ENCODE results near the gene PDE6B. TPM values are rescaled to one million over a fixed set of nuclear protein-coding genes. Genes with fewer than 3 reads are reported as not detected.

Gene PDE6B
- total and polyA plus RNA-seq, 2 of the 13 experiments (the other 11 are each of a cell fraction or from before 2014, with no cell fraction given), result 0.38 to 0.40 TPM

DNA sequence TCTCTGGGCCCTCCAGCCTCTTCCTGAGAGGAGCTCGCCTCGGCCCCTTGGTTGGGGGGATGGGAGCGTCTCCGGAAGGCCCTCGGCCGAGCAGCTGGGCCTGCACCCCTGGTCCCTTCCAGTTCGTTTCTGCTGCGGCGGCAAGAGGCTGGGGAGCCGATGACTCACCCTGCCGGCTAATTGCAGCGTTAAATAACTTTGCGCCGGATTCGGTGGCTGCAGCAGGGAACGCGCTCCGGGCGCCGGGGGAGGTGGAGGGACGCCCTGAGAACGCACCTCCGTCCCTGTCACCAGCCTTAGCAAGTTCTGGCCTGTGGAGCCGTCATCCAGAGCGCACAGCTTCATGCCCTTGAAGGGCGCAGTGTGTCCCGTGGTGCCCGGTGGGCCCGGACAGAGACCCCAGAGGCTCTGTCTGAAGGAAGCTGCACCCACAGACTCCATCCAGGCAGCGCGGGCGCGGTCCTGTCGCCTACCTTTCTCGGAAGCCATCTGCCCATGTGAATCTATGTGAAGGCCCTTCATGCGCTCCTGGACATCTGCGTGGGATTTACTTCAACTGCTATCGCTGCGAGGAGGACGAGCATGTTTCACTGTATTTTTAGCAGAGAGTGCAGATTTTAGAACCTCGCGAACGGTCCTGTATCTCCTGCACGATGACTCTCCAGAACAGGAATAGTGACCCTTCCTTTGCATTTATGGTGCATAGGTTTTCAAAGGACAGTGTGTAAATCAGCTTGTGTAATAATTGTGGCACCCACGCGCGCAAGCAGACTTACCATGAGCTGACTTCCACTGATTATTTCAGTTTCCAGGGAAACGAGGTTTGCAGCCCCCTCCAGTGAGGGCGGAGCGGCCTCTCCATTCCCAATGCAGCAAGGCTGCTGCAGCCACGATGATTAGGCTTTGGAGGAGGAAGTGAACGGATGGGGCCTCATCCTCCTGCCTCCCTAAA lies 47.6 kb upstream of the PDE6B start (continued):
- TF ChIP-seq, protein P1, sequence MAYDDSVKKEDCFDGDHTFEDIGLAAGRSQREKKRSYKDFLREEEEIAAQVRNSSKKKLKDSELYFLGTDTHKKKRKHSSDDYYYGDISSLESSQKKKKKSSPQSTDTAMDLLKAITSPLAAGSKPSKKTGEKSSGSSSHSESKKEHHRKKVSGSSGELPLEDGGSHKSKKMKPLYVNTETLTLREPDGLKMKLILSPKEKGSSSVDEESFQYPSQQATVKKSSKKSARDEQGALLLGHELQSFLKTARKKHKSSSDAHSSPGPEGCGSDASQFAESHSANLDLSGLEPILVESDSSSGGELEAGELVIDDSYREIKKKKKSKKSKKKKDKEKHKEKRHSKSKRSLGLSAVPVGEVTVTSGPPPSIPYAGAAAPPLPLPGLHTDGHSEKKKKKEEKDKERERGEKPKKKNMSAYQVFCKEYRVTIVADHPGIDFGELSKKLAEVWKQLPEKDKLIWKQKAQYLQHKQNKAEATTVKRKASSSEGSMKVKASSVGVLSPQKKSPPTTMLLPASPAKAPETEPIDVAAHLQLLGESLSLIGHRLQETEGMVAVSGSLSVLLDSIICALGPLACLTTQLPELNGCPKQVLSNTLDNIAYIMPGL (CRISPR knock-in tag; IDR thresholded peaks at IDR 0.05; ENCODE audit: borderline replicate concordance in 1 of 2, low read depth in 1 of 2), result no peak
- TF ChIP-seq, protein P2, sequence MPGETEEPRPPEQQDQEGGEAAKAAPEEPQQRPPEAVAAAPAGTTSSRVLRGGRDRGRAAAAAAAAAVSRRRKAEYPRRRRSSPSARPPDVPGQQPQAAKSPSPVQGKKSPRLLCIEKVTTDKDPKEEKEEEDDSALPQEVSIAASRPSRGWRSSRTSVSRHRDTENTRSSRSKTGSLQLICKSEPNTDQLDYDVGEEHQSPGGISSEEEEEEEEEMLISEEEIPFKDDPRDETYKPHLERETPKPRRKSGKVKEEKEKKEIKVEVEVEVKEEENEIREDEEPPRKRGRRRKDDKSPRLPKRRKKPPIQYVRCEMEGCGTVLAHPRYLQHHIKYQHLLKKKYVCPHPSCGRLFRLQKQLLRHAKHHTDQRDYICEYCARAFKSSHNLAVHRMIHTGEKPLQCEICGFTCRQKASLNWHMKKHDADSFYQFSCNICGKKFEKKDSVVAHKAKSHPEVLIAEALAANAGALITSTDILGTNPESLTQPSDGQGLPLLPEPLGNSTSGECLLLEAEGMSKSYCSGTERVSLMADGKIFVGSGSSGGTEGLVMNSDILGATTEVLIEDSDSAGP (CRISPR knock-in tag; IDR thresholded peaks at IDR 0.05; ENCODE audit: borderline replicate concordance), result no peak
- TF ChIP-seq, protein P3, sequence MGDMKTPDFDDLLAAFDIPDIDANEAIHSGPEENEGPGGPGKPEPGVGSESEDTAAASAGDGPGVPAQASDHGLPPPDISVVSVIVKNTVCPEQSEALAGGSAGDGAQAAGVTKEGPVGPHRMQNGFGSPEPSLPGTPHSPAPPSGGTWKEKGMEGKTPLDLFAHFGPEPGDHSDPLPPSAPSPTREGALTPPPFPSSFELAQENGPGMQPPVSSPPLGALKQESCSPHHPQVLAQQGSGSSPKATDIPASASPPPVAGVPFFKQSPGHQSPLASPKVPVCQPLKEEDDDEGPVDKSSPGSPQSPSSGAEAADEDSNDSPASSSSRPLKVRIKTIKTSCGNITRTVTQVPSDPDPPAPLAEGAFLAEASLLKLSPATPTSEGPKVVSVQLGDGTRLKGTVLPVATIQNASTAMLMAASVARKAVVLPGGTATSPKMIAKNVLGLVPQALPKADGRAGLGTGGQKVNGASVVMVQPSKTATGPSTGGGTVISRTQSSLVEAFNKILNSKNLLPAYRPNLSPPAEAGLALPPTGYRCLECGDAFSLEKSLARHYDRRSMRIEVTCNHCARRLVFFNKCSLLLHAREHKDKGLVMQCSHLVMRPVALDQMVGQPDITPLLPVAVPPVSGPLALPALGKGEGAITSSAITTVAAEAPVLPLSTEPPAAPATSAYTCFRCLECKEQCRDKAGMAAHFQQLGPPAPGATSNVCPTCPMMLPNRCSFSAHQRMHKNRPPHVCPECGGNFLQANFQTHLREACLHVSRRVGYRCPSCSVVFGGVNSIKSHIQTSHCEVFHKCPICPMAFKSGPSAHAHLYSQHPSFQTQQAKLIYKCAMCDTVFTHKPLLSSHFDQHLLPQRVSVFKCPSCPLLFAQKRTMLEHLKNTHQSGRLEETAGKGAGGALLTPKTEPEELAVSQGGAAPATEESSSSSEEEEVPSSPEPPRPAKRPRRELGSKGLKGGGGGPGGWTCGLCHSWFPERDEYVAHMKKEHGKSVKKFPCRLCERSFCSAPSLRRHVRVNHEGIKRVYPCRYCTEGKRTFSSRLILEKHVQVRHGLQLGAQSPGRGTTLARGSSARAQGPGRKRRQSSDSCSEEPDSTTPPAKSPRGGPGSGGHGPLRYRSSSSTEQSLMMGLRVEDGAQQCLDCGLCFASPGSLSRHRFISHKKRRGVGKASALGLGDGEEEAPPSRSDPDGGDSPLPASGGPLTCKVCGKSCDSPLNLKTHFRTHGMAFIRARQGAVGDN (CRISPR knock-in tag; IDR thresholded peaks at IDR 0.05), result peak; percentile 46
- TF ChIP-seq ZNF790 (CRISPR knock-in tag; IDR thresholded peaks at IDR 0.05; ENCODE audit: borderline replicate concordance), result no peak
- no peak for TF ChIP-seq ZNF737 (CRISPR knock-in tag; IDR thresholded peaks at IDR 0.05; ENCODE audit: borderline replicate concordance)
- no peak for TF ChIP-seq TCF7L2 (IDR thresholded peaks at IDR 0.05; ENCODE audit: low read depth, low read length)
- no peak for TF ChIP-seq KDM5B (CRISPR knock-in tag; IDR thresholded peaks at IDR 0.05; ENCODE audit: borderline replicate concordance)
- TF ChIP-seq, protein P4, sequence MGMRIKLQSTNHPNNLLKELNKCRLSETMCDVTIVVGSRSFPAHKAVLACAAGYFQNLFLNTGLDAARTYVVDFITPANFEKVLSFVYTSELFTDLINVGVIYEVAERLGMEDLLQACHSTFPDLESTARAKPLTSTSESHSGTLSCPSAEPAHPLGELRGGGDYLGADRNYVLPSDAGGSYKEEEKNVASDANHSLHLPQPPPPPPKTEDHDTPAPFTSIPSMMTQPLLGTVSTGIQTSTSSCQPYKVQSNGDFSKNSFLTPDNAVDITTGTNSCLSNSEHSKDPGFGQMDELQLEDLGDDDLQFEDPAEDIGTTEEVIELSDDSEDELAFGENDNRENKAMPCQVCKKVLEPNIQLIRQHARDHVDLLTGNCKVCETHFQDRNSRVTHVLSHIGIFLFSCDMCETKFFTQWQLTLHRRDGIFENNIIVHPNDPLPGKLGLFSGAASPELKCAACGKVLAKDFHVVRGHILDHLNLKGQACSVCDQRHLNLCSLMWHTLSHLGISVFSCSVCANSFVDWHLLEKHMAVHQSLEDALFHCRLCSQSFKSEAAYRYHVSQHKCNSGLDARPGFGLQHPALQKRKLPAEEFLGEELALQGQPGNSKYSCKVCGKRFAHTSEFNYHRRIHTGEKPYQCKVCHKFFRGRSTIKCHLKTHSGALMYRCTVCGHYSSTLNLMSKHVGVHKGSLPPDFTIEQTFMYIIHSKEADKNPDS (CRISPR knock-in tag; IDR thresholded peaks at IDR 0.05), result no peak
- TF ChIP-seq, protein P5, sequence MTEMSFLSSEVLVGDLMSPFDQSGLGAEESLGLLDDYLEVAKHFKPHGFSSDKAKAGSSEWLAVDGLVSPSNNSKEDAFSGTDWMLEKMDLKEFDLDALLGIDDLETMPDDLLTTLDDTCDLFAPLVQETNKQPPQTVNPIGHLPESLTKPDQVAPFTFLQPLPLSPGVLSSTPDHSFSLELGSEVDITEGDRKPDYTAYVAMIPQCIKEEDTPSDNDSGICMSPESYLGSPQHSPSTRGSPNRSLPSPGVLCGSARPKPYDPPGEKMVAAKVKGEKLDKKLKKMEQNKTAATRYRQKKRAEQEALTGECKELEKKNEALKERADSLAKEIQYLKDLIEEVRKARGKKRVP (CRISPR knock-in tag; IDR thresholded peaks at IDR 0.05), result no peak
- TF ChIP-seq ASH2L (IDR thresholded peaks at IDR 0.05; ENCODE audit: insufficient read length, low read depth, low read length), result no peak
- no peak for TF ChIP-seq ZNF34 (CRISPR knock-in tag; IDR thresholded peaks at IDR 0.05; ENCODE audit: borderline replicate concordance)
- TF ChIP-seq ZNF205 (CRISPR knock-in tag; IDR thresholded peaks at IDR 0.05), result no peak
- TF ChIP-seq, protein P6, sequence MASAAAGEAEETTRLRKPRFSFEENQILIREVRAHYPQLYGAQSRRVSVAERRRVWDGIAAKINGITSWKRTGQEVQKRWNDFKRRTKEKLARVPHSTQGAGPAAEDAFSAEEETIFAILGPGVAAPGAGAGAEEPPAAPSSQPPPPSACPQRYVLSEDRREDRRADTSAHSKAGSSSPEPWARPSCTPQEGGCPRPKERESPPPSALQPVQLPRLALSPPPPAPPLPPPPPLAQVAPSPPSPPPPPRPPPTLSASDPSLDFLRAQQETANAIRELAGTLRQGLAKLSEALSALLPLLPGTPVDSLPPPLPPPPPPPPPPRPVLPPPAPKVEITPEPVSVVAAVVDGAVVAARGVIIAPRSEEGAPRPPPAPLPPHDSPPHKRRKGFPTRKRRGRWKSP (CRISPR knock-in tag; IDR thresholded peaks at IDR 0.05), result peak; percentile 96
- no peak for TF ChIP-seq FOXA3 (CRISPR knock-in tag; IDR thresholded peaks at IDR 0.05)
